Measurements from ENCODE around the gene IGFN1. TPM values are rescaled to one million over a fixed set of nuclear protein-coding genes. Genes with fewer than 3 reads are reported as not detected.

Gene IGFN1
- total and polyA plus RNA-seq, 2 of the 8 experiments (the other 6 are each of a cell fraction or from before 2014, with no cell fraction given) = not detected

GRCh38 chr1:201154389-201155165, 36.0 kb upstream of the IGFN1 start, which contains the start of gene TMEM9 (continued):
- TF ChIP-seq SIRT6 (IDR thresholded peaks at IDR 0.05; ENCODE audit: low read length) (no peak), MAX (IDR thresholded peaks at IDR 0.05) (no peak), SP2 (IDR thresholded peaks at IDR 0.05; ENCODE audit: low read length) (peak; percentile 76), CHD2 (IDR thresholded peaks at IDR 0.05; ENCODE audit: low read length) (peak; percentile 84), EP300 (IDR thresholded peaks at IDR 0.05; ENCODE audit: borderline replicate concordance in 1 of 2, low read depth in 2 of 2, low read length in 2 of 2) (no peak), EGR1 (IDR thresholded peaks at IDR 0.05; ENCODE audit: borderline replicate concordance, low read depth, low read length) (no peak), E2F6 (IDR thresholded peaks at IDR 0.05) (no peak), BCL11A (IDR thresholded peaks at IDR 0.05; ENCODE audit: low read depth in 2 of 2, low read length in 2 of 2) (no peak), CBX8 (IDR thresholded peaks at IDR 0.05; ENCODE audit: borderline replicate concordance, low read depth, low read length) (no peak), KDM4A (IDR thresholded peaks at IDR 0.05; ENCODE audit: low read depth, low read length, severe bottlenecking) (no peak), KDM5A (IDR thresholded peaks at IDR 0.05; ENCODE audit: low read length) (no peak), FOSL1 (IDR thresholded peaks at IDR 0.05; ENCODE audit: insufficient read depth, low read depth, low read length) (no peak), CHD1 (IDR thresholded peaks at IDR 0.05; ENCODE audit: low read depth, low read length) (no peak), BRCA1 (IDR thresholded peaks at IDR 0.05; ENCODE audit: low read depth, low read length) (no peak), TAF1 (IDR thresholded peaks at IDR 0.05; ENCODE audit: low read depth, low read length) (no peak), ATF3 (IDR thresholded peaks at IDR 0.05; ENCODE audit: insufficient read depth, low read depth, low read length) (no peak), NRF1 (IDR thresholded peaks at IDR 0.05; ENCODE audit: low read depth, low read length) (peak; percentile 47), POU5F1 (IDR thresholded peaks at IDR 0.05; ENCODE audit: low read depth, low read length) (no peak), PHF8 (conservative IDR thresholded peaks at IDR 0.05; ENCODE audit: low read depth, low read length) (no peak), TEAD4 (IDR thresholded peaks at IDR 0.05; ENCODE audit: low read depth, low read length) (0 out of 2 replicates have a peak, but pooled peaks have one; percentile 19), TCF12 (IDR thresholded peaks at IDR 0.05; ENCODE audit: low read depth, low read length) (no peak), GABPA (IDR thresholded peaks at IDR 0.05; ENCODE audit: borderline replicate concordance, insufficient read depth, low read length) (no peak)

Data from H1 (cell line).